GM12891 (cell line): ENCODE results near the gene CYB561D2.

Experiments
- POLR2A ChIP-seq: IDR thresholded peaks from 2 replicates; pipeline ENCODE4 v1.6.1; 2011; ENCODE audit warnings: low read depth, low read length, control low read depth
- TAF1 ChIP-seq: IDR thresholded peaks from 2 replicates; pipeline ENCODE4 v1.6.1; 2011; ENCODE audit warnings: low read depth, low read length, control low read depth

DNA sequence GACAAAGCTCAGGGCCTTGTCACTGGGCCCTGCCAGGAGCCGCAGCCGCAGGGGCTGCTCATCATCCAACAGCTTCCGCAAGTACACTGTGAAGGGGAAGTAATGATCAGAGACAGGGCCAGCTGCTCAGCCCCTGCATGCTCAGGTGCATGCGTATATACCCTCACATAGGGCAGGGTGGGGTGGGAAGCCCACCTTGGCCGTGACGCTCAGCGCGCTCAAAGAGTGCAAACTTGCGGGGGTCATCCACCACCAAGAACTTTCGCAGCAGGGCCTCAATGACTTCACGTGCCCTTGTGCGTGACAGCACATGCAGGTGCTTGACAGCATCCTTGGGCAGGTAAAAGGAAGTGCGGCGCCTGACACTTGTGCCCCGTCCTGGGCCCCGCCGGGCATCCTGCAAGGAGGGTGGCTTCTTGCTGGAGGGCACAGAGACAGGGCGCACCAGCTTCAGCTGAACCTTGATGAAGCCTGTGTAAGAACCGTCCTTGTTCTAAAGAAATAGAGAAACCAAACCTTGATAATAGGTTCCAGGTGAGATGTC lies 19.2 kb upstream of the CYB561D2 start:
- no peak for TF ChIP-seq POLR2A
- no peak for TF ChIP-seq TAF1
